IPS-18a (cell line): Measurements from ENCODE around the gene HIBADH.

Experiments used
- H3K27ac ChIP-seq: one replicate; pipeline ENCODE4 v1.5.1; 2013; ENCODE audit warnings: low read length
- H3K27me3 ChIP-seq: one replicate; pipeline ENCODE4 v1.6.1; 2013; ENCODE audit warnings: mild to moderate bottlenecking, low read length; ENCODE audit not compliant: control insufficient read depth, insufficient read depth
- H3K36me3 ChIP-seq: one replicate; pipeline ENCODE4 v1.6.1; 2013; ENCODE audit warnings: low read depth, low read length; ENCODE audit not compliant: control insufficient read depth
- H3K4me1 ChIP-seq: one replicate; pipeline ENCODE4 v1.6.1; 2013; ENCODE audit warnings: low read depth, low read length; ENCODE audit not compliant: control insufficient read depth
- H3K4me3 ChIP-seq: one replicate; pipeline ENCODE4 v1.5.1; 2013; ENCODE audit warnings: low read length
- H3K9ac ChIP-seq: one replicate; pipeline ENCODE4 v1.6.1; 2013; ENCODE audit warnings: mild to moderate bottlenecking, low read length, moderate library complexity
- H3K9me3 ChIP-seq: one replicate; pipeline ENCODE4 v1.6.1; 2013; ENCODE audit warnings: low read depth, low read length; ENCODE audit not compliant: control insufficient read depth

HIBADH gene

GRCh38 chr7:27662490-27663205 lies at the start of gene HIBADH:
Gene HIBADH (minus strand): TSS chr7:27662883. CDS start chr7:27662788, 95 bp downstream.
- H3K4me1 ChIP-seq, result no peaks in the 10 kb centered on the region
- H3K27me3 ChIP-seq, result peaks cover 8% of the 10 kb centered on the region
- H3K9me3 ChIP-seq, result no peaks in the 10 kb centered on the region
- peak within 1 kb of the TSS; percentile 86 for H3K9ac ChIP-seq
- H3K36me3 ChIP-seq, result no peaks in the 10 kb centered on the region
- peak within 1 kb of the TSS; percentile 79 for H3K4me3 ChIP-seq
- peak within 1 kb of the TSS; percentile 45 for H3K27ac ChIP-seq

- H3K36me3 ChIP-seq, result no peaks in the 10 kb centered on the region
- no peaks in the 10 kb centered on the region for H3K27me3 ChIP-seq
- no peaks in the 10 kb centered on the region for H3K9me3 ChIP-seq
- H3K27ac ChIP-seq, result no peak overlapping the region
- no peak overlapping the region for H3K9ac ChIP-seq
- no peak overlapping the region for H3K4me3 ChIP-seq
- H3K4me1 ChIP-seq, result no peaks in the 10 kb centered on the region
These were observed 49.5 kb upstream of the HIBADH start for GRCh38 chr7:27712217-27712616.

- no peaks in the 10 kb centered on the region for H3K27me3 ChIP-seq
- H3K36me3 ChIP-seq, result no peaks in the 10 kb centered on the region
- H3K27ac ChIP-seq, result no peak overlapping the region
- H3K4me3 ChIP-seq, result no peak overlapping the region
- H3K4me1 ChIP-seq, result no peaks in the 10 kb centered on the region
- H3K9ac ChIP-seq, result no peak overlapping the region
- H3K9me3 ChIP-seq, result no peaks in the 10 kb centered on the region
These were observed 46.7 kb upstream of the HIBADH start for GRCh38 chr7:27709137-27710075.

- H3K9me3 ChIP-seq, result no peaks in the 10 kb centered on the region
- H3K27me3 ChIP-seq, result no peaks in the 10 kb centered on the region
- no peaks in the 10 kb centered on the region for H3K4me1 ChIP-seq
- no peak overlapping the region for H3K27ac ChIP-seq
- H3K36me3 ChIP-seq, result no peaks in the 10 kb centered on the region
- H3K9ac ChIP-seq, result no peak overlapping the region
- no peak overlapping the region for H3K4me3 ChIP-seq
These were observed 45.8 kb upstream of the HIBADH start for GRCh38 chr7:27708485-27708884.

GRCh38 chr7:27705200-27705594 lies 42.5 kb upstream of the HIBADH start:
- H3K9me3 ChIP-seq, result no peaks in the 10 kb centered on the region
- no peak overlapping the region for H3K9ac ChIP-seq
- H3K4me1 ChIP-seq, result no peaks in the 10 kb centered on the region
- H3K4me3 ChIP-seq, result no peak overlapping the region
- no peak overlapping the region for H3K27ac ChIP-seq
- H3K27me3 ChIP-seq, result no peaks in the 10 kb centered on the region
- H3K36me3 ChIP-seq, result no peaks in the 10 kb centered on the region

- no peaks in the 10 kb centered on the region for H3K27me3 ChIP-seq
- no peaks in the 10 kb centered on the region for H3K4me1 ChIP-seq
- no peak overlapping the region for H3K27ac ChIP-seq
- H3K9me3 ChIP-seq, result no peaks in the 10 kb centered on the region
- H3K36me3 ChIP-seq, result no peaks in the 10 kb centered on the region
- H3K4me3 ChIP-seq, result no peak overlapping the region
- no peak overlapping the region for H3K9ac ChIP-seq
These were observed 41.9 kb upstream of the HIBADH start for GRCh38 chr7:27704422-27705199.

GRCh38 chr7:27703181-27703580 lies 40.5 kb upstream of the HIBADH start:
- H3K4me1 ChIP-seq, result no peaks in the 10 kb centered on the region

GRCh38 chr7:27700501-27700900 lies 37.8 kb upstream of the HIBADH start:
- Histone ChIP-seq H3K36me3 (no peaks in the 10 kb centered on the region), H3K4me3 (no peak overlapping the region), H3K9ac (no peak overlapping the region), H3K9me3 (no peaks in the 10 kb centered on the region), H3K4me1 (no peaks in the 10 kb centered on the region), H3K27ac (no peak overlapping the region), H3K27me3 (no peaks in the 10 kb centered on the region)

More at GRCh38 chr7:27703181-27703580, 40.5 kb upstream of the HIBADH start:
- no peaks in the 10 kb centered on the region for H3K9me3 ChIP-seq
- H3K27ac ChIP-seq, result no peak overlapping the region
- H3K9ac ChIP-seq, result no peak overlapping the region
- no peak overlapping the region for H3K4me3 ChIP-seq
- H3K27me3 ChIP-seq, result no peaks in the 10 kb centered on the region
- H3K36me3 ChIP-seq, result no peaks in the 10 kb centered on the region

- no peak overlapping the region for H3K9ac ChIP-seq
- H3K36me3 ChIP-seq, result no peaks in the 10 kb centered on the region
- no peak overlapping the region for H3K4me3 ChIP-seq
- H3K4me1 ChIP-seq, result no peaks in the 10 kb centered on the region
- H3K9me3 ChIP-seq, result no peaks in the 10 kb centered on the region
- no peaks in the 10 kb centered on the region for H3K27me3 ChIP-seq
- H3K27ac ChIP-seq, result no peak overlapping the region
These were observed 37.1 kb upstream of the HIBADH start for GRCh38 chr7:27699751-27700150.

- H3K9me3 ChIP-seq, result no peaks in the 10 kb centered on the region
- no peak overlapping the region for H3K9ac ChIP-seq
- H3K27me3 ChIP-seq, result no peaks in the 10 kb centered on the region
- H3K4me1 ChIP-seq, result no peaks in the 10 kb centered on the region
- H3K4me3 ChIP-seq, result no peak overlapping the region
- no peak overlapping the region for H3K27ac ChIP-seq
- H3K36me3 ChIP-seq, result no peaks in the 10 kb centered on the region
These were observed 35.3 kb upstream of the HIBADH start for GRCh38 chr7:27697861-27698430.

- Histone ChIP-seq H3K27me3 (no peaks in the 10 kb centered on the region), H3K9me3 (no peaks in the 10 kb centered on the region), H3K4me3 (no peak overlapping the region), H3K9ac (no peak overlapping the region), H3K36me3 (no peaks in the 10 kb centered on the region), H3K27ac (no peak overlapping the region), H3K4me1 (no peaks in the 10 kb centered on the region)
These were observed 32.4 kb upstream of the HIBADH start for GRCh38 chr7:27695096-27695495.
